ENCODE data around the gene PTPRH.

DNA sequence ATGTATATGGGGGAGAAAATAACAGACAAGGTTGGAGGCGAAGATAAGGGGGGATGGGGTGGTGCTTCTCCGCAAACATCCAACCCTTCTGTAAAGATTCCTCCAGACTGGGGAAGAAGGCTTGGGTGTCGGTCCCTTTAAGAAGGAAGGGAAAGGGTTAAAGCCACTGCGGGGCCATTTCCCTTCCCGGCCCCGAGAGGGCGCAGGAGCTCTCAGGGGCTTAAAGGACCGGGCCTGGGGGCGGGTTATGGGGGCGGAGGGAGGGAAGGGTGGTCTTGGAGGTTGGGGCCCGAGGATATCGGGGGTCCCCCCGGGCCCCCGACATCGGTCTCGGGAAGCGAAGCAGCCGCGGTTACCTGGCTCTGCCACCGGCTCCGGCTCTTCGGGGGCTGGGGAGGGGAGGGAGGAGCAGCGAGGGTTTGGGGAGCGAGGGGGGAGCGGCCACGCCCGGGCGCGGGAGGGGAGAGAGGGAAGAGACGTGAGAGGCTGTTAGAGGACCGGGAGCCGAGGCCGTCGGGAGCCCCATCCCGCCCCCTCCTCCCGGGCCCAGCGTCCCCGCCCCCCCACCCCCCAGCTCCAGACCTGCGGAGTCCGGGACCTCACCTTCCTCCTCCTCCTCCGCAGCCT is 63.1 kb downstream of the PTPRH start:
- TF ChIP-seq, protein P1, sequence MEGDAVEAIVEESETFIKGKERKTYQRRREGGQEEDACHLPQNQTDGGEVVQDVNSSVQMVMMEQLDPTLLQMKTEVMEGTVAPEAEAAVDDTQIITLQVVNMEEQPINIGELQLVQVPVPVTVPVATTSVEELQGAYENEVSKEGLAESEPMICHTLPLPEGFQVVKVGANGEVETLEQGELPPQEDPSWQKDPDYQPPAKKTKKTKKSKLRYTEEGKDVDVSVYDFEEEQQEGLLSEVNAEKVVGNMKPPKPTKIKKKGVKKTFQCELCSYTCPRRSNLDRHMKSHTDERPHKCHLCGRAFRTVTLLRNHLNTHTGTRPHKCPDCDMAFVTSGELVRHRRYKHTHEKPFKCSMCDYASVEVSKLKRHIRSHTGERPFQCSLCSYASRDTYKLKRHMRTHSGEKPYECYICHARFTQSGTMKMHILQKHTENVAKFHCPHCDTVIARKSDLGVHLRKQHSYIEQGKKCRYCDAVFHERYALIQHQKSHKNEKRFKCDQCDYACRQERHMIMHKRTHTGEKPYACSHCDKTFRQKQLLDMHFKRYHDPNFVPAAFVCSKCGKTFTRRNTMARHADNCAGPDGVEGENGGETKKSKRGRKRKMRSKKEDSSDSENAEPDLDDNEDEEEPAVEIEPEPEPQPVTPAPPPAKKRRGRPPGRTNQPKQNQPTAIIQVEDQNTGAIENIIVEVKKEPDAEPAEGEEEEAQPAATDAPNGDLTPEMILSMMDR (IDR thresholded peaks at IDR 0.05; ENCODE audit: insufficient read depth, low read depth, low read length), result no peak
- TF ChIP-seq EZH2 (IDR thresholded peaks at IDR 0.05; ENCODE audit: insufficient read depth, low read length), result no peak

All from astrocyte (in vitro differentiated cells and primary cell).